ENCODE results near the gene TAOK3.
"Not testable (repeated sequence)": the region's sequence is repeated elsewhere in the genome, so short reads cannot be mapped to it uniquely, and the experiment has no call there.

Gene TAOK3

DNA sequence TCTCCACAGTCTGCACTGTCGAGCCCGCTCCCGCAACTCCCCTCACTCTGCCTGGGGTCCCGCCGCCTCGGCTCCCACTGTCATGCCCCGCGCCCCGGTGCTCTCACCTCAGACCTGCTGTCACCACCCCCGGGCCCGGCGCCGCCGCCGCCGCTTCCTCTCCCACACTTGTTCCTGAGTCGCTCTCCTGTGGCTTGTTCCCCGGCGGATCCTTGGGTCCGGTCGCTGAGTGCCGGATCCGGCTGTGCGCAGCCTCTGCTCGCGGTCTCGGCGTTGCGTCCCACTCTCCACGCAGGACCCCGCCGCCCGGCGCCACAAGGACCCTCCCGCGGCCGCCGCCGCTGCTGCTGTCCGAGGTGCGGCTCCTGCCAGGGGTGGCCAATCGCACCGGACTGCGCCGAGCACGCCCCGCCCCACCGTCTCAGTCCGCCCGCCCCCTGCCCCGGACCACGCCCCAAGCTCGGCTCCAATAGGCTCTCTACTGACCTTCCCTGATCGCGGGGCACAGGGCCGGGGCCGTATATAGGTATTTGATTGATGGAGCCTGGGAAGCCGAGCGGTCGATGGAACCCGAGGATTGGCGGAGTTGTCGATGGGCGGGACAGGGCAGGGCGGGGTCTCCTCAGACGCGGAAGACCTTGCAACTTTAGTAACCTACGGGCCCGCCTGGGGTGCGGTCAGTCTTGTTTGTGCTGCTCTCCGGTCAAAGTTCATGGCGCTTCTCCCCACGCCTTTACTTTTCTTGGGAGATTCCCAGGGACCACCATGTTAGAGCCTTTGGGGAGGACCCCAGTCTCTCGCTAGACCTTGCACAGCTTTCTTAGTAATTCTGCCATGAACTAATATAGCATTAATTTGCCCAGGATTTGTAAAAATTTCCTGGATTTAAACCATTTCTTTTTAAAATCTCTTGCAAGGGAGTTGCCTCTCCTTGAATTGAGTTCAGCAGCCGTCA, at the start of gene TAOK3:
TSS of gene TAOK3 (minus strand) at position 367 of the 955 bp plus-strand sequence. CDS start 117,340 bp downstream, outside the sequence.
- peak; percentile 95 for DNase-seq (ENCODE audit: low spot score)

DNA sequence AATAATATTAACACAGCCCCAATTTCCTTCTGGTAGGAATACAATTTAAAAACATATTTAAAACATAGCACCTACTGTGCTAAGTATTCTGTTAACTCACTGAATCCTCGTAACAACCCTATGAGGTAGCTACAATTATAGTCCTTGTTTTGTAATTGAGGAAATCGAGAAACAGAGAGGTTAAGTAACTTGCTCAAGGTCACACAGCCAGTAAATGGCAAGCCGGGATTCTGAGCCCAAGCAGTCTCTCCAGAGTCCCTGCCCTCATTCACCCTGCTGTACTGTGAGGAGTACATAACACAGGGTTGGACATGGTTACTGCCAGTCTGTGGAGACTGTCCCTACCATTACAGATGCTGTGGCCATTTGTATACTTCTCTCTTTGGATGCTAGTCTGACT, 48.0 kb upstream of the TAOK3 start:
- DNase-seq (ENCODE audit: low spot score), result no peak

DNA sequence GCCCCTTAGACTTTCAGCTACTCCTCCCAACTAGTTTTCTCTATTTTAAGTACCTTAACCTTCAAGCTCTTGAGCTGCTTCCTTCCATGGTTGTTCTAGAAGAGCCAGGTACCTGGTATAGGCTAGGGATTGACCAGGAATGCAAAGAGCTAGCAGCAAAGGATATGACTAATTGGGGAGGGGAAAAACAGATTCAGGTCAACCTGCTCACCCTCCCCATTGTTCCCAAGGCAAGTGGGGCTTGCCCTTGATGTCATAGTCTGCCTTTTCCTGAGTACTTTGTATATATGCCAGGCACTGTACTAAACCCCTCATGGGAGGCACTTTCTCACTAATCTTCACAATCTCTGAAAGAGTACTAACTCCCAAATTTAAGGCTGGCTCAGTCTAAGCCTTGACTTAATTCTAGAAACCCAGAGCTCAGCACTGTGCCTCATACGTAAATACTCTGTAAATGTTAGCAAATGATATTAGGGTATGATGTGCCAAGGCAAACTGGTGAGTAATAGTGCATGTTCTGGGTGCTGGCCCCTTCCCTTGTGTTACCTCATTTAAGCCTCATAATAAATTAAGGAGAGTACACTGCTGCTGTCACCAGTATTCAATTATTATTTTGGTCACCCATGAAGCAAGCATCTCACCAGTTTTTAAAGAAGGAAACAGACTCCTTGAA, 45.8 kb upstream of the TAOK3 start:
- DNase-seq (ENCODE audit: low spot score), result no peak

DNA sequence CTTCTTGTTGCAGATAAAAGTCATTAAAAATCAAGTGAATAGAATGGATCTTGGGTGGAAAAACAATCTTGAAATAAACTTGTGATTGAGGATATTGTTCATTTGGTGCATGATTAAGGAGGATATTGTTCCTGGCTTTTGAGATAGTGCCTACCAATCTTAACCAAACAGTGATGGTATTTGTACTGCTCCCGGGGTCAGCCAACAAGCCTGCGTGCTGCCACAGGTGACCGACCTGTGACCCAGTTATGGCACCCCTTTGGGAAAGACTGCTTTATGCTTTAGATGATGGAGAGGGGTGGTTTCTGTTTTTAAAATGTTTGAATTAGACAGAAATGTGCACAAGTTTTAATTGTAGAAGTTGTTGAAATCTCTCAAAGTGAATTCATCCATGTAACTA, 45.2 kb upstream of the TAOK3 start:
- DNase-seq (ENCODE audit: low spot score), result no peak

DNA sequence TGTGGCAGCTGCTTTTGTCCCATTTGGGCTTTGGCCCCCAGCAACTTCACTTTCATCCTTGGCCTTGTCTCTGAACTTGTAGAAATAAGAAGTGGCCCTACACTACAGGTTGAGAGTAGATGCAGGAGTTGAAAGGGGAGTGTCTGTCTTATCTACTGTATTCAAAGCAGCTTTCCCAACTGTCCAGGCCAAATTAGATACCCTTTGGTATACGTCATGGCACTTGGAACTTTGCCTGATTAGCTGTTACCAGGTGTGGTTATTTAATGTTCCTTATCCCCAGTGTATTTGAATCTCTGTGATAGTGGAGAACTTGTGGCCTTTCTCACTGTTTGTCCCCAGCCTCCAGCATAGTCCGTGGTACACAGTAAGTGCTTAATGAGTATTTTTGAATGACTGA, 37.1 kb upstream of the TAOK3 start:
- DNase-seq (ENCODE audit: low spot score), result no peak

DNA sequence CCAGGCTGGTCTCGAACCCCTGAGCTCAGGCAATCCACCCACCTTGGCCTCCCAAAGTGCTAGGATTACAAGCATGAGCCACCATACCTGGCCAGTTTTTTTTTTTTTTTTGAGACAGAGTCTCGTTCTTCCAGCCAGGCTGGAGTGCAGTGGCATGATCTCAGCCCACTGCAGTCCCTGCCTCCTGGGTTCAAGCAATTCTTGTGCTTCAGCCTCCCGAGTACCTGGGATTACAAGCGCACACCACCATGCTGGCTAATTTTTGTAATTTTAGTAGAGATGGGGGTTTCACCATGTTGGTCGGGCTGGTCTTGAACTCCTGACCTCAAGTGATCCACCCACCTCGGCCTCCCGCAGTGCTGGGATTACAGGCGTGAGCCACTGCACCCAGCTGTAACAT, 35.5 kb upstream of the TAOK3 start:
- DNase-seq (ENCODE audit: low spot score), result not testable (repeated sequence)

DNA sequence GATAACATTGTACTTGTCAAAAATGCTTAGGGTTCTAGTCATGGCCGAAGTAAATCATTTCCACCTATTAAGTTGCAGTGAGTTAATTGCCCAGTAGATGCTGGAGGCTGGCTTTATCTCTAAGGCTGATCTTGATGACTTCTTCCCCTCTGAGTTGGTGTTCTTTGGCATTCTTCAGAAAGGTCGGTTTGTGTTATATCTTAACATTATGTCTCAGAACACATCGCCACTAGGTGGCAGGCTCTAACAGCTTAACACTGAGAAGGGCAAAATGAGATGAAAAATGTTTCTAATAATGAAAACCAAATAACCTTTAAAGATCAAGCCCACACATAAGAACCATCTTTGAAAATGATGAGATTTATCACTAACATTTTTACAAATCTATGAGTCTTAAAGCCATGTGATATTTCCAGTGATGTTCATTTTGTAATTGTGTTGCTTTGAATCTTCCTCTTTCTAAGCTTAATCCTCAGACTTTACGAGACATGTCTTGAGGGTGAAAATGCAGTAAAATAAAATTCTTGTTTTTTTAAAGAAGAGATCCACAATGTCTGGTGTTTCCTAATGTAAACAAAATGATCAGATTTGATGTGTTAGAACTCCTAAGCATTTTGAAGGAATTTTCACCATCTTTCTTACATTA, 32.3 kb upstream of the TAOK3 start:
- DNase-seq (ENCODE audit: low spot score), result peak; percentile 46

DNA sequence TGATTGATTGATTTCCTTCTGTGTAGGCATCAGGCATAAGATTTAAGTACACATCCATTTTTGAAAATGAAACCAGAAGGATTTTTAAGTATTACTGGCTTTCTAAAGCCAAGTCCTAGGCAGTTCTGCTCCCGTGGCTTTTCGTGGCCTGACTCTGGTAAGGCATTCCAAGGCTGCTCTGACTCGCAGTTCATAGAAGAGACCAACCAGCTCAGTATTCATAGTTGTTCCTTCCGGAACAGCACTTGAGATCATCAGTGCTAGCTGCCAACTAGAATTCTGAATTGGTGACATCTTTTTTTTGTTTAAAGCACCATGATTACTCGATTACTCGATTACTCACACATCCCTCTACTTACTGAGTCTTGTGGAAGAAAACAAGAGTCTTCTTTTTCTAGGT, 29.5 kb upstream of the TAOK3 start:
- DNase-seq (ENCODE audit: low spot score), result no peak

DNA sequence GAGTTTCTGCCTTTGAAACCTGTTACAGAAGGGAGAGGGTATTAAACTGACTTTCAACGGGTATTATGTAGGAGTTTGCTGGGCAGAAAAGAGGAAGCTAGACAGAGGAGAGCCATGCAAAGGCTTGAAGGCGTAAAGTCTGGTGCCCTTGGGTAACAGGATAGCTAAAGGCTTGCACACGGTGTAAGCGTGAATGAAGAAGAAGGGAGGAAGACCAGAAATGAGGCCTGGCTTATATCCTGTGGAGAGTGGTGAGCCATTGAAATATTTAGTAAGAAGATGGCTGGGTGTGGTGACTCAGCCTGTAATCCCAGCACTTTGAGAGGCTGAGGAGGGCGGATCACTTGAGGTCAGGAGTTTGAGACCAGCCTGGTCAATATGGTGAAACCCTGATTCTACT, 26.2 kb upstream of the TAOK3 start:
- DNase-seq (ENCODE audit: low spot score), result no peak

DNA sequence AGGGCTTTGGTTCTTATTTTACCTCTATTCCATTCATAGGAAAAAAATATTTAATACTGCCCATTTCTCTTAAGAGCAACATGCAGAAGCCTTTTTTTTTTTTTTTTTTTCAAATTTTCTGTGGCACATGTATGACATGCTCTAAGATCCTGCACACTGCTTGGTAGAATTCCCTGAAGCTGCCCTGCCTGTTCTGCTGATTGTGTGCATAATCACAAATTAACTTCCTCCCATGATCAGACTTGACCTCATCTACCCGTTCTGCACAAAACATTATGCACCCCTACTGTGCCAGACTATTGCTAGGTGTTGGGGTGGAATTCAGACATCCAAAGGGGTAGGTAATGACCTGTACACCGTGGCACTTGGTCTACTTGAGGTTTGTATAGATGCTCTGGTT, 25.8 kb upstream of the TAOK3 start:
- DNase-seq (ENCODE audit: low spot score), result no peak

DNA sequence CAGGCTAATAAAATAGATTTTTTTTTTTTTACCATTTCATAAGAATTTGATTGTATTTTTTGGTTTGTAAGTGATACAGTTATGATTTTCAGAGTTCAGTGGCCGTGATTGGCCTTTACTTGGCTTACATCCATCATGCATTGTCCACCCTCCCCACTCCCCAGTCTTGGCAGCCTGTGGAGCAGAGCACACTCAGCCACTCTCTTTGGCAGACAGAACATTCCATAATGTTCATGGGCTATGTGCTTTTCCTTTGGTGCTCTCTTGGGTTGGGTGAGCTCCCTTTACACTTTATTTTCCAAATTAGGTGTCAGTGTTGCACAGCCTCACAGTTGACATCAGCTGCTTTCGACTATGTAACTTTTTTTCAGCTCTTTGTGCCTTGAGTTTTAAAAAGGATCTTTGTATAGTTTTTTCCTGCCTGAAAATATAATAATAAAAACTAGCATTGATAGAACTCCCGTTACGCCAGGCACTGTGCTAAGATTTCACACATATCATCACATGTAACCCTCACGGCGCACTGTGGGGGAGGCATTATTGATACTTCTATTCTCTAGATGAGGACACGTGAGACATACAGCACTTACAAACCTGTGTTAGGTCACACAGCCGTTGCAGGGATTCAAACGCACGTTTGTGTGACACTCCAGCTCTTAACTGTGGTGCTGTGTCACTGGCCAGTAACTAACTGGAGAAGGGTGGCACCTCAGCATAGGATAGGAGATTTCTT, 25.2 kb upstream of the TAOK3 start:
- DNase-seq (ENCODE audit: low spot score), result no peak

DNA sequence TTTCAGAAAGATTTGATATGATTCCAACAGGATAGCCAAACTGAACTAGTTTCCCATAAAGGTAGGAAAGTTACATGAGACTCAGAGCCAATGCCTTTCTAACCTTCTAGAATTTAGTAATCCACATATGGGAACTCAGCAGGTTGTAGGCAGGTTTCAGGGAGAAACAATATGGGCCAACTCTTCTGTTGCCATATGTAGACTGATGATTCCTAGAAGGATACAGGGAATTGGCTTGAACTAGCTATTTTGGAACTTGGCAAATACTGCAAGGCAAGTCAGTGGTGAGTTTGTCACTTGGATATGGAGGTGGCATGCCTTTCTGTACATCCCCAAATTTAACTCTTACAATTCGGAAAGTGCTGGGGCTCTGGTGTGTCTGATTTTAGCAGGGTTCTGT, 19.1 kb upstream of the TAOK3 start:
- no peak for DNase-seq (ENCODE audit: low spot score)

DNA sequence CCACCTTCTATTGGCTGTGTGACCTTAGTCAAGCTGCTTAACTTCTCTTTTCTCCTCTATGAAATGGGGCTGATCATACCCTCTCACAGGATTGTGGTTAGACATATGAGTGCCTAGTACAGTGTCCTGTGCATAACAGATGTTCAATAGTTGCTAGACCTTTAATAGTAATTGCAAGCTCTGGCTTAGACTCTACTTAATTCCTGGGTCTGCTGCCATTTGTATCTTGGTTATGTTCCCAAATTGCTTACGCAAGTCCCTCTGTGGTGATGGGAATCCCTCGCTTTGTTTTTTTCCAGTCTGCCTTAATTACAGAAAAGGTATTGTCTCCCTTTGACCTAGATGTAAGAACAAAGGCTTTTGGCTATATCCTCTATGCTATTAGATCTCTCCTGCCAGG, 18.7 kb upstream of the TAOK3 start:
- DNase-seq (ENCODE audit: low spot score), result no peak

DNA sequence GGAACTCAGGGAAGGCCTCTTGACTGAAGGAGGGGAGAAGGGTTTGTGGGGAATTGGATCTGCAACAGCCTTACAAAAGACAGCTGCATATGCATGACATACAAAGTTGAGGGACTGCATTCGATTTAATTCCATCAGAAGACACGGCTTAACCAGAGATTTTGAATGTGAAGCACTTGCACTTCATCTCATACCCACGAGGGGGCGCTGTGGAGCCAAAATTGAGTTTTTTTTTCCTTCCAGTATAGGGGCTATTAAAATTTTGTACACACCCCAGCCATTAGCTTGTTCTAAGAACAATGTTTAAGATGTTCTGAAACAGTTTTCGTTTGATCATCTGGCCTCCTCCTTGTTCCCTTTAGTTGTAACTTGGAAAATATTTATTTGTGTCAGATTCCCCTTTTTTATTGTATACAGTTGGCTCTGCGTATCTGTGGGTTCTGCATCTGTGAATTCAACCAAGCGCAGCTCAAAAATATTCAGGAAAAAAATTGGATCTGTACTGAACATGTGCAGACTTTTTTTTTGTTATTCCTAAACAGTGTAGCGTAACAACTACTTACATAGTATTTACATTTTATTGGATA, 5.3 kb upstream of the TAOK3 start:
- DNase-seq (ENCODE audit: low spot score), result peak; percentile 79

DNA sequence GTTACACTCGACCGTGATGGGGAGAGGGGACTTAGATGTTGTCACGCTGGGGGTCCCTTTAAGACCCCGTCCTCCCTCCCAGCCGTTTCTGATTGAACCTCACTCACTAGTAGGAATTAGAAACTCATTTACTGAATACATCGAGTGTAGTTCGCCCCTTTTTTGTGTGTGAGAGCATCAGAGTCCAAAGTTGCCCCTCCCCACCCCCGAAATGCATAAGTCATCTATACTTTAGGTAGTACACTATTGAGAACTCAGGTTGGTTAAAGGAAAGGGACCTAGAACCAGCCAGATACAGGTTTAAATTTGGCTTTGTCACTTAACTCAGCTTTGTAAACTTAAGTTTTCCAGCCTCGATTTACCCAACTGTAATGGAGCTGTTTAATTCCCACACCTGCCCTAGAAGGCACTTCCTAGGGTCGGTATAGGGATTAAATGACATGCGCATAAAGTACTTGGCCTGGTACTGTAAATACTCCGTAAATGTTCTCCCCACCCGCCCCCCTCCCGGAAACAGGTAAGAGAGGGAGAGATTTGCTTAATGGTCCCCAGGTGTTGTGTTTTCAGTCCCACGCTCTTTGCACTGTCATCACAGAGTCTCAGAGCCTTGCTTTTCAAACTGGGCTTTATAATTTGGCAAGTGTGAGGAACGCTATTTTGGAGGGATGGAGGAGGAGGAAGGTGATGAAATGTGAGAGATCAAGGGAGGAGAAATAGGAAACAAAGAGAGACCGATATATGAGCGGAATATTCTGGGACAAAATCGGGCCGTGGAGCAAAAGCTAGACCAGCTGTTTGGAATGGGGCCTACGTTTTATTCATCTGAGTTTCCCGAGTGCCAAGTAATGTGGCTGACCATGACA, 4.5 kb upstream of the TAOK3 start:
- DNase-seq (ENCODE audit: low spot score), result peak; percentile 45

DNA sequence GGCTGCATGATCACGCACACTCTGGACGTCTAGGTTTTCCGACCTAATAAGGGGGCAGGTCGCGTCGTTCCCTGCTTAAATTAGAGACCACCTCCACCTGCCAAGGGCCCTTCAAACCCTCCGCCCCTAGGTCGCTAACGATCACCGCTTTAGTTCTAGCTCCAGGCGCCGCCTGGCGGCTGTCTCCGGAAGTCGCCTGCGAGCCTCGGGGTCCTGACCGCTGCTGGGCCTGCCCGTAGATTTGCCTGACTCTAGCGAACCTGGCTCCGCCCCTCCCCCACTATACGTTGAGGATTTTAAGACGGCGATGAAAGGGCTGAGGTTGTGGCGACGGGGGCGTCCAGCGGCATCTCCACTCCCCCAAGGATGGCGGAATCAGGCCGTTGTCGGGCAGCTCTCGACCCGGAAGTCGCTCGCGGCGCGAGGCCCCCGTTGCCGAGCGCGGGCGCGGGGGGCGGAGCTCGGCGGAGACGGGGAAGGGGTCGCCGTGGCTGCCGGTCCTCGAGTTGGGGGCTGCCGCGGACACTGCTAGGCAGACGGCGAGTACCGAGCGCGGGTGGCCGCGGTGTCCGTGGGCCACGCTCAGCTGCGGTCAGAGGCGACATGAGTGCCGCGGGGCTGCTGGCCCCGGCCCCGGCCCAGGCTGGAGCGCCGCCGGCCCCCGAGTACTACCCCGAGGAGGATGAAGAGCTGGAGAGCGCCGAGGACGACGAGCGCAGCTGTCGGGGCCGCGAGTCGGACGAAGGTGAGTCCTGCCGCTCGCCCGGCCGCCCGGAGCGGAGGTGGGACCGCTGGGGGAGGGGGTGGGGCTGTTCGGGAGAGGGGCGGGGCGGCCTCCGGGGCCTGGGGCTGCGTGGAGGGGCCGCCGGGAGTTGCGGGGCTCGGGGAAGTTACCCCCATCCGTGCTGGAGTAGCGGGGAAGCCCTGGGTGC, 3.6 kb upstream of the TAOK3 start, which contains the start of gene SUDS3:
TSS of gene SUDS3 (plus strand) at position 467 of the 932 bp plus-strand sequence. CDS start at position 604, 137 bp downstream.
- peak; percentile 87 for DNase-seq (ENCODE audit: low spot score)

DNA sequence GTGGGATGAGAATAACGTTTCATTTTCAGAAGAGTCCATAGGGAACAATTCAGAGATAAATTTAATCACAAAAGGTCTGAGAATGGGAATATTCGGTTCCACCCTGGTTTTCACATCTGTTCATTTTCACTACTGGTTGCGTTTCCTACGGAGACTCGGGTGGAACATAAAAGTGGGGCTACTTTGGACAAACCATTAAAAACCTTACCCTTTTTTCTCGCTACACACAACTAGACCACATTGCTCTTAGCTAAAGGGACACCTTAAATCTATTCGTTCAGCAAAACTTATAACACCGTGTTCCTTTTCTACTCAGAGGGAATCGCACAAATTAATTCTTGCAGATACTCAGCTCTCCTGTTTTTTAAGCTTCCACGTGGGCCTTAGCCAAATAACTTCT, 2.6 kb upstream of the TAOK3 start:
- DNase-seq (ENCODE audit: low spot score), result no peak

DNA sequence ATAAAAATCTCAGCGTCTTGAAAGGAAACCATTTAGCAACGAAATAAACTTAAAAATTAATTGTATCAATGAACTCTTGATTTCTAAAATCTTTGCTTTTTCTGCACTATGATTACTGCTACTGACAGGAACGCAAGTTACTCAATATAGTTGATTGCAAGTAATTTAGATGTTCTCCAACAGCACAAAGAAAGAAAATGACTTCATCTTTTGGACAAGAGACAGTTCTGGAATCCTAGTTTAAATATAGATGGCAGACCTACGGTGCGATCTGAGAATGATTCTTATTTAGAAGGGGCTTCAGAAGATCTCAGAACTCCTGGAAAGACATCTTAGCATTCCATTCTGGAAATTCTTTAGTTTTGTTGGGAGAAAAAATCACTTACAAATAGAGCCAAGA, 2.2 kb upstream of the TAOK3 start:
- no peak for DNase-seq (ENCODE audit: low spot score)

DNA sequence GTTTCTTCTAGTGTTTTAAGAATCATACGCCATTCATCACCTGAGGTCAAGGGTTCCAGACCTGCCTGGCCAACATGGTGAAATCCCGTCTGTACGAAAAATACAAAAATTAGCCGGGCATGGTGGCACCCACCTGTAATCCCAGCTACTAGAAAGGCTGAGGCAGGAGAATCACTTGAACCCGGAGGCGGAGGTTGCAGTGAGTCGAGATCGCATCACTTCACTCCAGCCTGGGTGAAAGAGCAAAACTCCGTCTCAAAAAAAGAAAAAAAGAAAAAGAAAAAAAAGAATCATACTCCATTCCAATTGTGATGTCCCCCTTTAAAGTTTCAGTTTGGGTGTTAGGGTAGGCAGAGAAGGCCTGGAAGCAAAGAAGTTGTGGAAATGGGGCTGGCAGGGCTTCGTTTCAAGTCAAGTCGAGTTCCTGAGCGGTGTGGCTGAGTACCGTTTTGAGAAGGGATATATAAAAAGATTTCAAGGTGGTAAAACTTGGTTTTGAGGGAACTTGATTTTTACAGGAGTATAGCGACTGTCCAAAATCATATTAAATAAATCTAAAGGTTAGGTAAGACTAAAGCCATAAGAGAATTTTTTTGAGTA, 1.5 kb upstream of the TAOK3 start:
- no peak for DNase-seq (ENCODE audit: low spot score)
